SJSA1 (cell line): ENCODE measurements around the gene POLN. TPM values are rescaled to one million over a fixed set of nuclear protein-coding genes. Genes with fewer than 3 reads are reported as not detected.

ENCODE experiments used
- DNase-seq, 2 experiments: peaks; one replicate each; pipeline ENCODE4 v3.0.0-alpha.2; 2015 to 2020; ENCODE audit warnings: low spot score in 2 of 2, low read depth in 1 of 2
- H3K27ac ChIP-seq: fragments of 250-450 bp; sonication (Bioruptor Pico); 2 replicates; pipeline ENCODE4 v1.5.1; 2020; ENCODE audit warnings: mild to moderate bottlenecking, moderate library complexity
- H3K27me3 ChIP-seq: fragments of 250-450 bp; sonication (Bioruptor Pico); replicated peaks from 2 replicates; pipeline ENCODE4 v1.5.1; 2020; ENCODE audit warnings: mild to moderate bottlenecking, moderate library complexity
- H3K36me3 ChIP-seq: fragments of 250-450 bp; sonication (Bioruptor Pico); 2 replicates; pipeline ENCODE4 v1.5.1; 2020; ENCODE audit warnings: mild to moderate bottlenecking
- H3K4me1 ChIP-seq: fragments of 250-450 bp; sonication (Bioruptor Pico); replicated peaks from 2 replicates; pipeline ENCODE4 v1.6.1; 2021; ENCODE audit warnings: mild to moderate bottlenecking
- H3K4me3 ChIP-seq: fragments of 250-450 bp; sonication (Bioruptor Pico); 2 replicates; pipeline ENCODE4 v1.5.1; 2020; ENCODE audit warnings: mild to moderate bottlenecking
- H3K9me3 ChIP-seq: fragments of 250-450 bp; sonication (Bioruptor Pico); replicated peaks from 2 replicates; pipeline ENCODE4 v1.5.1; 2020; ENCODE audit warnings: mild to moderate bottlenecking
- total RNA-seq: library from RNA; depleted of rRNA; stranded (reverse); fragments of >200 nt; shearing (Covaris generic); gene quantifications from 2 replicates; pipeline ENCODE4 v1.2.3, GENCODE V29; 2014

Gene POLN
- total RNA-seq, 1 experiment from 2014 or later = 0.61 TPM

- H3K9me3 ChIP-seq = no peaks in the 10 kb centered on the region
- H3K4me3 ChIP-seq = no peak overlapping the region
- H3K27me3 ChIP-seq = no peaks in the 10 kb centered on the region
- H3K4me1 ChIP-seq = no peaks in the 10 kb centered on the region
- no peak overlapping the region for H3K27ac ChIP-seq
- no peaks in the 10 kb centered on the region for H3K36me3 ChIP-seq
- no peak for DNase-seq
These were observed 125.1 kb downstream of the POLN start for GRCh38 chr4:2116687-2117400.

GRCh38 chr4:2105559-2105958, 136.4 kb downstream of the POLN start:
- H3K4me3 ChIP-seq = no peak overlapping the region
- no peaks in the 10 kb centered on the region for H3K4me1 ChIP-seq
- H3K36me3 ChIP-seq = no peaks in the 10 kb centered on the region
- no peak overlapping the region for H3K27ac ChIP-seq
- DNase-seq = no peak
- no peaks in the 10 kb centered on the region for H3K9me3 ChIP-seq
- no peaks in the 10 kb centered on the region for H3K27me3 ChIP-seq

GRCh38 chr4:2104556-2105345, 137.2 kb downstream of the POLN start:
- Histone ChIP-seq H3K4me1 (no peaks in the 10 kb centered on the region), H3K4me3 (no peak overlapping the region), H3K27me3 (no peaks in the 10 kb centered on the region), H3K27ac (no peak overlapping the region), H3K36me3 (no peaks in the 10 kb centered on the region), H3K9me3 (no peaks in the 10 kb centered on the region)
- DNase-seq = no peak

- Histone ChIP-seq H3K36me3 (no peaks in the 10 kb centered on the region), H3K9me3 (no peaks in the 10 kb centered on the region), H3K4me3 (no peak overlapping the region), H3K4me1 (no peaks in the 10 kb centered on the region), H3K27me3 (no peaks in the 10 kb centered on the region), H3K27ac (no peak overlapping the region)
- no peak for DNase-seq
These were observed 137.9 kb downstream of the POLN start for GRCh38 chr4:2103843-2104547.

- Histone ChIP-seq H3K27me3 (no peaks in the 10 kb centered on the region), H3K4me1 (no peaks in the 10 kb centered on the region)
- DNase-seq = no peak
These were observed 138.6 kb downstream of the POLN start for GRCh38 chr4:2103127-2103842.

GRCh38 chr4:2102045-2102883, 139.7 kb downstream of the POLN start:
- Histone ChIP-seq H3K27me3 (no peaks in the 10 kb centered on the region), H3K4me3 (no peak overlapping the region), H3K4me1 (no peaks in the 10 kb centered on the region), H3K36me3 (no peaks in the 10 kb centered on the region), H3K9me3 (no peaks in the 10 kb centered on the region), H3K27ac (no peak overlapping the region)
- no peak for DNase-seq

More at GRCh38 chr4:2103127-2103842, 138.6 kb downstream of the POLN start:
- Histone ChIP-seq H3K4me3 (no peak overlapping the region), H3K36me3 (no peaks in the 10 kb centered on the region), H3K9me3 (no peaks in the 10 kb centered on the region), H3K27ac (no peak overlapping the region)

GRCh38 chr4:2101346-2102044, 140.4 kb downstream of the POLN start:
- Histone ChIP-seq H3K36me3 (no peaks in the 10 kb centered on the region), H3K27ac (no peak overlapping the region), H3K27me3 (no peaks in the 10 kb centered on the region), H3K4me3 (no peak overlapping the region), H3K9me3 (no peaks in the 10 kb centered on the region), H3K4me1 (no peaks in the 10 kb centered on the region)
- no peak for DNase-seq

GRCh38 chr4:2096073-2096609, 145.8 kb downstream of the POLN start:
- H3K9me3 ChIP-seq = no peaks in the 10 kb centered on the region
- H3K4me1 ChIP-seq = no peaks in the 10 kb centered on the region
- H3K27ac ChIP-seq = no peak overlapping the region
- peak in 1 of 2 experiments; percentile 6 for DNase-seq
- no peaks in the 10 kb centered on the region for H3K27me3 ChIP-seq
- H3K36me3 ChIP-seq = no peaks in the 10 kb centered on the region
- H3K4me3 ChIP-seq = no peak overlapping the region

- H3K27ac ChIP-seq = no peak overlapping the region
- no peaks in the 10 kb centered on the region for H3K9me3 ChIP-seq
- H3K27me3 ChIP-seq = no peaks in the 10 kb centered on the region
- no peak overlapping the region for H3K4me3 ChIP-seq
- no peaks in the 10 kb centered on the region for H3K4me1 ChIP-seq
- DNase-seq = no peak
- no peaks in the 10 kb centered on the region for H3K36me3 ChIP-seq
These were observed 146.5 kb downstream of the POLN start for GRCh38 chr4:2095236-2096072.

GRCh38 chr4:2094545-2094944, 147.4 kb downstream of the POLN start:
- Histone ChIP-seq H3K4me1 (no peaks in the 10 kb centered on the region), H3K27me3 (no peaks in the 10 kb centered on the region), H3K9me3 (no peaks in the 10 kb centered on the region), H3K27ac (no peak overlapping the region), H3K4me3 (no peak overlapping the region), H3K36me3 (no peaks in the 10 kb centered on the region)
- DNase-seq = no peak

GRCh38 chr4:2093265-2093664, 148.7 kb downstream of the POLN start:
- Histone ChIP-seq H3K27me3 (no peaks in the 10 kb centered on the region), H3K9me3 (no peaks in the 10 kb centered on the region), H3K4me1 (no peaks in the 10 kb centered on the region), H3K36me3 (no peaks in the 10 kb centered on the region), H3K27ac (no peak overlapping the region), H3K4me3 (no peak overlapping the region)
- no peak for DNase-seq

GRCh38 chr4:2092669-2093053, 149.3 kb downstream of the POLN start:
- Histone ChIP-seq H3K4me1 (no peaks in the 10 kb centered on the region), H3K27me3 (no peaks in the 10 kb centered on the region)
- DNase-seq = no peak

More at GRCh38 chr4:2092669-2093053, 149.3 kb downstream of the POLN start:
- H3K27ac ChIP-seq = no peak overlapping the region
- no peak overlapping the region for H3K4me3 ChIP-seq
- H3K9me3 ChIP-seq = no peaks in the 10 kb centered on the region
- H3K36me3 ChIP-seq = no peaks in the 10 kb centered on the region
